Keratinocyte (primary cell): ENCODE data around the gene RCCD1.

Experiments used
- EZH2 ChIP-seq: IDR thresholded peaks from one replicate; pipeline ENCODE4 v1.6.1; 2012; ENCODE audit warnings: inconsistent platforms, mild to moderate bottlenecking, low read length, moderate library complexity
- TF ChIP-seq, protein P1 (sequence below), 3 experiments: IDR thresholded peaks in 1 of 3; conservative IDR thresholded peaks in 1 of 3; optimal IDR thresholded peaks in 1 of 3; 2 replicates in 2 of 3; 3 replicates in 1 of 3; pipeline versions ENCODE3 to v1.5.1; 2011; ENCODE audit warnings: low read length in 3 of 3, mild to moderate bottlenecking in 3 of 3, moderate library complexity in 2 of 3, control low read depth in 1 of 3, inconsistent platforms in 1 of 3; ENCODE audit not compliant: insufficient read depth in 2 of 3; ENCODE audit errors: extremely low read depth in 1 of 3

DNA sequence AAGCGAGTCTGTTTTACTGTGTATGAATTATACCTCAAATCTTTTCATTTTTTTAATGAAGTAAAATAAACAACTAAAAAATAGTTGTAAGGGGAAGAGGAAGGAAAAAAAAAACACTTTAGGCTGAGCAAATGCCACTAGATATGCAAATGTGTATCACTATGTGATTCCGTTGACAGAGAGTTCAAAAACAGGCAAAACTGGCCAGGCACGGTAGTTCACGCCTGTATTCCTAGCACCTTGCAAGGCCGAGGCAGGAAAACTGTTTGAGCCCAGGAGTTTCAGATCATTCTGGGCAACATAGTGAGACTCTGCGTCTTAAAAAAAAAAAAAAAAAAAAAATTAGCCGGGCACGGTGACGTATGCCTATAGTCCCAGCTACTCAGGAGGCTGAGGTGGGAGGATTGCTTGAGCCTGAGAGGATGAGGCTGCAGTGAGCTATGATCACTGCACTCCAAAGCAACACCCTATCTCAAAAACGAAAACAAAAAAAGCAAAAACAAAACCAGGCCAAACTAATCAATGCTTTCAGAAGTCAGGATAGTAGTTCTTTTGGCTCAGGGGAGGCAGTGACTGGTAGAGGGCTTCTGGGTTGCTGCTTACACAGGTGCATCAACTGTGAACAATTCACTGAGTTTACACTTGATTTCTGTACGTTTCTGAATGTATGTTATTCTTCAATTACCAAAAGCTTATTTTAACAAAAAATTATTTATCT, 32.3 kb downstream of the RCCD1 start:
- TF ChIP-seq, protein P1, sequence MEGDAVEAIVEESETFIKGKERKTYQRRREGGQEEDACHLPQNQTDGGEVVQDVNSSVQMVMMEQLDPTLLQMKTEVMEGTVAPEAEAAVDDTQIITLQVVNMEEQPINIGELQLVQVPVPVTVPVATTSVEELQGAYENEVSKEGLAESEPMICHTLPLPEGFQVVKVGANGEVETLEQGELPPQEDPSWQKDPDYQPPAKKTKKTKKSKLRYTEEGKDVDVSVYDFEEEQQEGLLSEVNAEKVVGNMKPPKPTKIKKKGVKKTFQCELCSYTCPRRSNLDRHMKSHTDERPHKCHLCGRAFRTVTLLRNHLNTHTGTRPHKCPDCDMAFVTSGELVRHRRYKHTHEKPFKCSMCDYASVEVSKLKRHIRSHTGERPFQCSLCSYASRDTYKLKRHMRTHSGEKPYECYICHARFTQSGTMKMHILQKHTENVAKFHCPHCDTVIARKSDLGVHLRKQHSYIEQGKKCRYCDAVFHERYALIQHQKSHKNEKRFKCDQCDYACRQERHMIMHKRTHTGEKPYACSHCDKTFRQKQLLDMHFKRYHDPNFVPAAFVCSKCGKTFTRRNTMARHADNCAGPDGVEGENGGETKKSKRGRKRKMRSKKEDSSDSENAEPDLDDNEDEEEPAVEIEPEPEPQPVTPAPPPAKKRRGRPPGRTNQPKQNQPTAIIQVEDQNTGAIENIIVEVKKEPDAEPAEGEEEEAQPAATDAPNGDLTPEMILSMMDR (optimal IDR thresholded peaks at IDR 0.05 in 1 of 3, IDR thresholded peaks at IDR 0.05 in 1 of 3, conservative IDR thresholded peaks at IDR 0.05 in 1 of 3; ENCODE audit: extremely low read depth in 1 of 3, insufficient read depth in 2 of 3, low read length in 3 of 3), result no peak
- no peak for TF ChIP-seq EZH2
